Right lobe of liver (tissue), 6 donors: Measurements from ENCODE around the gene H1-8. TPM values are rescaled to one million over a fixed set of nuclear protein-coding genes. Genes with fewer than 3 reads are reported as not detected.

Source experiments
- ATAC-seq, 4 donors: fragments of 200-7000 bp; cut with Tn5 transposase; one replicate each; pipeline ENCODE4 v1.9.1; 2020; ENCODE audit warnings: mild to moderate bottlenecking in 4 of 4, moderate library complexity in 4 of 4
- DNase-seq, 3 donors: peaks; one replicate each; pipeline ENCODE4 v3.0.0-alpha.2; 2020
- H3K27ac ChIP-seq, 3 donors: fragments of 200-600 bp; one replicate each; pipeline ENCODE4 v1.8.0; 2022
- H3K27me3 ChIP-seq, 2 donors: fragments of 200-600 bp; one replicate each; pipeline ENCODE4 v1.8.0; 2022
- H3K36me3 ChIP-seq, 4 donors: fragments of 200-600 bp; sonication (generic) in 1 of 4; one replicate each; pipeline versions ENCODE4 v1.5.1 to v1.8.0; 2017 to 2022; ENCODE audit warnings: control low read depth in 1 of 4
- H3K4me1 ChIP-seq, 4 donors: fragments of 200-600 bp; sonication (generic) in 1 of 4; one replicate each; pipeline versions ENCODE4 v1.5.1 to v1.8.0; 2017 to 2022; ENCODE audit warnings: control low read depth in 1 of 4
- H3K4me3 ChIP-seq, 3 donors: fragments of 200-600 bp; one replicate each; pipeline ENCODE4 v1.8.0; 2022
- H3K9me3 ChIP-seq, 4 donors: fragments of 200-600 bp; sonication (generic) in 1 of 4; one replicate each; pipeline versions ENCODE4 v1.5.1 to v1.8.0; 2017 to 2022; ENCODE audit warnings: control low read depth in 1 of 4
- POLR2A ChIP-seq: fragments of 450-650 bp; IDR thresholded peaks from one replicate; pipeline ENCODE4 v1.6.1; 2017; ENCODE audit warnings: antibody characterized with exemption, mild to moderate bottlenecking
- WGBS: methylation state at CpG from one replicate; pipeline ENCODE4 v1.1.6; 2018; ENCODE audit warnings: low coverage, low lambda C conversion rate; ENCODE audit not compliant: insufficient coverage; ENCODE audit errors: missing lambda C conversion rate; 5-methylcytosine and 5-hydroxymethylcytosine counted together
- intact Hi-C, 2 donors: fragments of 100-400 bp; cut with DNase I; formaldehyde crosslinking; loops; one replicate each; pipeline versions ENCODE4 v1.11.2 to v1.14.1; 2022
- total RNA-seq, 6 experiments: library from RNA; depleted of rRNA in 2 of 6; stranded (reverse); fragments of >200 nt in 2 of 6; fragmentation: NEBNext Ultra II Directional in 3 of 6; extraction: Animal tissue kit (Norgen Biotek cat#: 25700) in 3 of 6; gene quantifications; one replicate each; pipeline versions ENCODE4 v1.1.0 to v1.2.4, GENCODE V29; 2016 to 2023
- TF ChIP-seq, protein P1 (sequence below), 4 donors: fragments of 200-600 bp in 3 of 4; fragments of 450-650 bp in 1 of 4; IDR thresholded peaks; one replicate each; pipeline versions ENCODE4 v1.5.1 to v1.8.0; 2016 to 2022; ENCODE audit warnings: antibody characterized with exemption in 4 of 4, mild to moderate bottlenecking in 2 of 4
- donor health status: DM: no; HTN: yes; CAD: no.
- donor health status: DM: no; HTN: no; CAD: no.
- donor health status: DM: no; HTN: no; CAD: no.
- donor health status: DM: no; HTN: yes; CAD: no.
- donor health status: DM: no; HTN: yes; CAD: no.

Gene H1-8
- total RNA-seq, 6 experiments from 2014 or later, result not detected

DNA sequence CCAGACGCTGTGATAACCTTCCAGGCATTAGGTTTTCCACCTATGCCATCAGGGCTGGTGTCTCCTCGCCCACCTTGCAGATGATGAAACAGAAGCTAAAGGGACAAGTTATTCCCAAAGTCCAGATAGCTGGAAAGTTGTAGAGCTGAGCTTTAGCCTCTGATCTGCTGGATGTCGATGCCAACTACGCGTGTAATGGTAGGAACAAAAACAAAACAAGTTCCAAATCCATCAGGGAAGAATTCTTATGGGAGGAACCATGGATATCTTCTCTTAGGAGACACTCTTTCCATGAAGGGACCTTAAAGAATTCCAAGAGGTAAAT, 42.7 kb upstream of the H1-8 start:
- H3K27ac ChIP-seq, result peak overlapping the region; percentile 30 to 73 (median 45)
- WGBS, result 41% methylated on average over 4 of the region's 5 CpGs
- TF ChIP-seq, protein P1, sequence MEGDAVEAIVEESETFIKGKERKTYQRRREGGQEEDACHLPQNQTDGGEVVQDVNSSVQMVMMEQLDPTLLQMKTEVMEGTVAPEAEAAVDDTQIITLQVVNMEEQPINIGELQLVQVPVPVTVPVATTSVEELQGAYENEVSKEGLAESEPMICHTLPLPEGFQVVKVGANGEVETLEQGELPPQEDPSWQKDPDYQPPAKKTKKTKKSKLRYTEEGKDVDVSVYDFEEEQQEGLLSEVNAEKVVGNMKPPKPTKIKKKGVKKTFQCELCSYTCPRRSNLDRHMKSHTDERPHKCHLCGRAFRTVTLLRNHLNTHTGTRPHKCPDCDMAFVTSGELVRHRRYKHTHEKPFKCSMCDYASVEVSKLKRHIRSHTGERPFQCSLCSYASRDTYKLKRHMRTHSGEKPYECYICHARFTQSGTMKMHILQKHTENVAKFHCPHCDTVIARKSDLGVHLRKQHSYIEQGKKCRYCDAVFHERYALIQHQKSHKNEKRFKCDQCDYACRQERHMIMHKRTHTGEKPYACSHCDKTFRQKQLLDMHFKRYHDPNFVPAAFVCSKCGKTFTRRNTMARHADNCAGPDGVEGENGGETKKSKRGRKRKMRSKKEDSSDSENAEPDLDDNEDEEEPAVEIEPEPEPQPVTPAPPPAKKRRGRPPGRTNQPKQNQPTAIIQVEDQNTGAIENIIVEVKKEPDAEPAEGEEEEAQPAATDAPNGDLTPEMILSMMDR (IDR thresholded peaks at IDR 0.05), result no peak
- no peak for TF ChIP-seq POLR2A
- peak; percentile 20 to 63 (median 38) for ATAC-seq
- intact Hi-C loops, result no loop called here
- DNase-seq, result no peak
- no peaks in the 10 kb centered on the region for H3K9me3 ChIP-seq
- H3K27me3 ChIP-seq, result no peaks in the 10 kb centered on the region
- H3K4me3 ChIP-seq, result no peak overlapping the region
- H3K36me3 ChIP-seq, result peaks cover 0 to 3% (median 0%) of the 10 kb centered on the region in 4 donors
- peaks cover 0 to 27% (median 10%) of the 10 kb centered on the region in 4 donors for H3K4me1 ChIP-seq

DNA sequence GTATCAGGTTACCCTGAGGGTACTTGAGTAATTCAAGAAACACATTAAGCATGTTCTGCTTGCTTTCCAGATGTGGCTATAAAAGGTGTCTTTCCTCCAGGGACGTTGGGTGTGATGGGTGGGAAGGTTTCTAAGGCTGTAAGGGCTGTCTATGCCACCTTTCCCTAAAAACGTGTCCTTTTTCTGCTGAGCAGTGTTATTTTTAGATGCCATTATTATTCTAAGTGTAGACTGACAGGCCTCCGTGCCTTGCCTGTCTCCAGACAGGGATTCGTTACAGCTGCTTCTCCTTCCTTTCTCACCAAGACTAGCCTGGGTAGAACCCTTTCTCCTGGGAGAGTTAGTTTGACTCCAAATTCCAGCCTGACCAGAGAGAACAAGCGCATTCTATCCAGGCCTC, 41.3 kb upstream of the H1-8 start:
- no peak for ATAC-seq
- H3K9me3 ChIP-seq, result no peaks in the 10 kb centered on the region
- H3K4me3 ChIP-seq, result no peak overlapping the region
- no peaks in the 10 kb centered on the region for H3K27me3 ChIP-seq
- 85% methylated on average over 4 of the region's 5 CpGs for WGBS
- no peak overlapping the region for H3K27ac ChIP-seq
- peaks cover 0 to 9% (median 1%) of the 10 kb centered on the region in 4 donors for H3K36me3 ChIP-seq
- intact Hi-C loops, result no loop called here
- H3K4me1 ChIP-seq, result peaks cover 0 to 27% (median 10%) of the 10 kb centered on the region in 4 donors
- no peak for DNase-seq
- TF ChIP-seq, protein P1 (IDR thresholded peaks at IDR 0.05), result no peak
- TF ChIP-seq POLR2A, result no peak

DNA sequence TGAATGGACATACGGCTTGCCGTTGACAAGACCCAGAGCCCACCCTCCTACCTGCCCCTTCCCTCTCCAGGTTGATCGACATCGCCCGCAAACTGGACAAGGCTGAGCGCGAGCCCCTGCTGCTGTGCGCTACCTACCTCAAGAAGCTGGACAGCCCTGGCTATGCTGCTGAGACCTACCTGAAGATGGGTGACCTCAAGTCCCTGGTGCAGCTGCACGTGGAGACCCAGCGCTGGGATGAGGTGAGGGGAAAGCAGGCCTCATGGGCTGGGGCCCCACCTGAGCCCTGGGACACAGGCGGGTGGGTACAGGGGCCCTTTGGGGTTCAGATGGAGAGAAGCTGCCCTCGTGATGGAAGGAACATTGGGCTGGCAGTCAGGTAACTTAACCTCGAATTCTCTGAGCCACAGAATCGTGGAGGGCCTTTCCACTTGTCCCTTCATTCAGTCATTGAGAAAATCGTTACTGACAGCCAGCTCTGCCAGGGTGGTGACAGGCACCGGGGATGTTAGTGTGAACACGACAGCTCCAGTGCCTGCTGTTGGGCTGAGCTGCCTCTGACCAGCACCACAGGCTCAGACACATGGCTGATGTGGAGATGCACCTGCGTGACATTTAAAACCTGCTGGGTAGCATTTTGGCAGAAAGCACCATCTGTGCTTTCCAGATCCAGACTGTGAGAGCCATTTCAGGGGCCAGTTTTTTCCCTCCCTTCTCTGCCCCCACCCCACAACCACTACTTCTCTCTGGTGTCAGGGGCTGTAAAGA, 40.1 kb upstream of the H1-8 start:
- ATAC-seq (no peak), DNase-seq (peak in 1 of 3 donors; percentile 21)
- 80% methylated on average over 1 of the region's 18 CpGs for WGBS

DNA sequence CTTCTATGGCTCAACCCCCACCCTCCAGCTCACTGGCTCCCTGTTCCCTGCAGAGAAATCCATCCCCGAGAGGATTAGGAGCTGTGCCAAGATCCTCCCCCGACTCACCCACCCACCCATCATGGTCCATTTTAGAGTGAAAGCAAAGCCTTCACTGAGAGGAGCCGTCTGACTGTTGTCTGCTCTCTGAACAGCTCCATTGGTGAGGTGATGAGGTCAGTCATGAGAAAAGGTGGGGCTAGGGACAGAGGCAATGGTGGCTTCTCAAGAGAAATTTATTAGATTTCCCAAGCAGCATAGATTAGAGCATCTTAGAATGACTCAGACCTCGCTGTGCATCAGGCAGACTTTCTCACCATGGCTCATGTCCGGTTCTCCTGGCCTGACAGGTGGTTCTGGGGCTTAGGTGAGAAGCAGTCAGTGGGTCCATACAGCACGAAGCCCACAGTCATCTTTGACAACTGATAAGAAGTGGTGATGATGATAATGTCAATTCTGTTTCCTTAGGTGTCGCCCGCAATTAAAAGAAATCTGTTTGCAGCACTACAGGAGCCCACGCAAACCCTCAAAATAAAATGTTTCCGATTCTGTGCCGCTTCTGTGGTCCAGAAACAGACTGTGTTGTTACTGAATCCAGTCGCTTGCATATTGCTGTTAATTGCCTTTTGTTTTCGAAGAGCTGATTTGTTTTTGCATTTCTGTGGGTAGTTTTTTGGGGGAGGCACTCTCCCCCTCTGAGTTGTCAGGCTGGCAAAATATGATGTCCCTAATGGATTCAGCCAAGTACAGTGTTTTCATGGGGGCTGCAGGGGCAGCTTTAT, 39.3 kb upstream of the H1-8 start:
- WGBS, result 95% methylated on average over 12 of the region's 13 CpGs
- ATAC-seq (no peak), DNase-seq (no peak)
- intact Hi-C loops, result no loop called here
- Histone ChIP-seq H3K4me1 (peaks cover 0 to 20% (median 8%) of the 10 kb centered on the region in 4 donors), H3K36me3 (peaks cover 0 to 13% (median 4%) of the 10 kb centered on the region in 4 donors), H3K4me3 (no peak overlapping the region), H3K9me3 (no peaks in the 10 kb centered on the region), H3K27ac (no peak overlapping the region), H3K27me3 (no peaks in the 10 kb centered on the region)
- TF ChIP-seq, protein P1 (IDR thresholded peaks at IDR 0.05), result no peak
- no peak for TF ChIP-seq POLR2A

More for the DNA sequence above, 40.1 kb upstream of the H1-8 start:
- Histone ChIP-seq H3K36me3 (peaks cover 0 to 13% (median 4%) of the 10 kb centered on the region in 4 donors), H3K27ac (no peak overlapping the region), H3K4me1 (peaks cover 0 to 23% (median 10%) of the 10 kb centered on the region in 4 donors), H3K9me3 (no peaks in the 10 kb centered on the region), H3K27me3 (no peaks in the 10 kb centered on the region), H3K4me3 (no peak overlapping the region)
- TF ChIP-seq POLR2A, result no peak
- TF ChIP-seq, protein P1 (IDR thresholded peaks at IDR 0.05), result no peak
- intact Hi-C loops, result no loop called here
